Measurements from ENCODE around the gene NPNT.

DNA sequence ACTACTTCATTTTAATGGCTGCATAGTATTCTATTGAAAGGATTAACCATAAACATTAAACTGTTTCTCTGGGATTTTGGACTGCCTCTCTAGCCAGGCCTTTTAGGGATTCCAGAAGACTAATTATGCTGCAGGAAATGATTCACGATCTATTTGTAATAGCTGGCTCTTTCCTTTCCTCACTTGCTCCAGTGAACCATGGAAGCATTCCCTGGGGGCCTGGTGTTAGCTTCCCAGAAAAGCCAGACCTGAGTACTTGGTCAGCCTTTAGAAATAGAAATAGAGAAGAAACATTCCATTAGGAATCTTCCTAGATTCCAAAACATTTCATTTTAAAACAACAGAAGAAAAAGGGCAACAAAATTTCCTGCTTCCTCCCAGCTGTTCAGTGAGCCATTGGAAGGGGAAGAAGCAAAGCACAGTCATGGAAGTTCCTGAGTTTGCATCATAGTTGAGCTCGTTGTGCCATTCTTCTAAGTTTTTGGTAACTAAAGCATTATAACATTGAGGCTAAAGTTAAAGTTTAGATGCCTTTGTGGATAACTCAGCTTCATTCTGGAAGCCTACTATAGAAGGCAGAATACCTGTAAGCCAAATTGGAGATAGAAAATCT, 83.5 kb downstream of the NPNT start:
- no peak for TF ChIP-seq GATA2 (IDR thresholded peaks at IDR 0.05; ENCODE audit: low read depth, low read length)
- no peak for TF ChIP-seq GATA3 (IDR thresholded peaks at IDR 0.05; ENCODE audit: low read depth, low read length)
